ENCODE measurements around the gene SMNDC1. TPM values are rescaled to one million over a fixed set of nuclear protein-coding genes. Genes with fewer than 3 reads are reported as not detected.

Gene SMNDC1
- total and polyA plus RNA-seq, 3 experiments from 2014 or later = 17.7 to 60.1 (median 54.9) TPM

DNA sequence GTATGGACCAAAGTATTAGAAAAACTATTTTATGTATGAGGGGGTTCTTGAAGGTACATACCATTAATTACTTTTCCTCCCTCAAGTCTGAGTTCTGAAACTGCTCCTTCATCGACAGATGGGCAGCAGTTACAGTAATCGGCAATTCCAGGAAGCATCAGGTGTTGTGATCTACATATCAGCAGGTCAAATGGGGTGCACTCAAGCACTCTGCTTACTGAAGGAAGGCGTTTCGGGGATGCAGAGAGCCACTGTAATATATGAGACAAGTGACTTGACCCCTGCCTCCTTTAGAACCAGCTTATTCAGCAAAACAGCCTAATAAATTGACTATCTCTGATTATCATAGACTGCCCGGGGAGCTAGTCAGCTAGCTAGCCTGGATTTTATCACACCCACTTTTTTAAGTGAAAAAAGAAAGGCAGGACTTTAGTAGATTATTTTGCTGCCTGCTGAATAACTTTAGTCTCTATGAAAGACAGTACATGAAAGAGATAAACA, 4.2 kb downstream of the SMNDC1 start:
- Mint-ChIP-seq H3K27ac (peak overlapping the region in 5 of 8 donors; percentile 11 to 80 (median 53)), H3K27me3 (peaks cover 0 to 4% of the 10 kb centered on the region in 2 donors), H3K4me1 (peaks cover 63 to 77% (median 72%) of the 10 kb centered on the region in 3 donors), H3K36me3 (peaks cover 6 to 85% (median 20%) of the 10 kb centered on the region in 3 donors), H3K4me3 (peak overlapping the region in 2 of 7 donors; percentile 1 to 62), H3K9me3 (no peaks in the 10 kb centered on the region)
- peaks cover 58% of the 10 kb centered on the region for H3K36me3 ChIP-seq (ENCODE audit: insufficient read depth, low read length)
- no peaks in the 10 kb centered on the region for H3K27me3 ChIP-seq (ENCODE audit: insufficient read depth, low read length, poor library complexity, severe bottlenecking)
- H3K4me3 ChIP-seq (ENCODE audit: low read length) = no peak overlapping the region
- no peak overlapping the region for H3K27ac ChIP-seq (ENCODE audit: low read depth, low read length)
- no peak for DNase-seq
- H3K9me3 ChIP-seq (ENCODE audit: low read length) = no peaks in the 10 kb centered on the region
- H3K4me1 ChIP-seq (ENCODE audit: insufficient read depth, low read length) = peaks cover 45% of the 10 kb centered on the region
- ChIA-PET POLR2A (no interaction called here), CTCF (interaction anchor here (1.0 kb wide), 1 partner anchor 163 kb away, joined by 5 read pairs; no protein-coding TSS in a partner anchor)

DNA sequence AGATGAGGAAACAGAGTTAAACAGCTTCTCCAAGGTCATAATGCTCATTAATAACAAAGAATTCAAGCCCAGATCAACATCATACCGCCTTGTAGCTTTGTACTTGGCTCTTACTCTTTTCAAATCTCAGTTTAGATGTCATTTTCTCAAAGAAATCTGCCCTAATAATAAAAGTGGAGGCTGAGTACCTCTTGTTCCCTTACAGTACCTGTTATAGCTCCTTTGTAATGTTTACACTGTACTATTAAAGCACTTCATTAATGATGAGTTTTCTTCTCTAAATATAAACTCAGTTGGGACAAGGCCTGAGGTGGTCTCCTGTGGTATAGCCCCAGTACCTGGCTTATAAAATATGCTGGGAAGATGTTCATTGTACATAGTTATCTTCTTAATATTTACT, 7.8 kb downstream of the SMNDC1 start:
- no peak overlapping the region for H3K27ac ChIP-seq (ENCODE audit: low read depth, low read length)
- no peaks in the 10 kb centered on the region for H3K27me3 Mint-ChIP-seq
- H3K4me3 Mint-ChIP-seq = no peak overlapping the region
- H3K27ac Mint-ChIP-seq = peak overlapping the region in 3 of 8 donors; percentile 5 to 42 (median 20)
- H3K36me3 Mint-ChIP-seq = peaks cover 13 to 95% (median 23%) of the 10 kb centered on the region in 3 donors
- ChIA-PET CTCF (interaction anchor here (1.4 to 1.9 kb wide), 2 partner anchors 11 to 18 kb away, joined by 3 to 6 read pairs; no protein-coding TSS in a partner anchor), POLR2A (interaction anchor here (1.4 kb wide), 1 partner anchor 8 kb away, joined by 3 read pairs; no protein-coding TSS in a partner anchor)
- peaks cover 23% of the 10 kb centered on the region for H3K4me1 ChIP-seq (ENCODE audit: insufficient read depth, low read length)
- H3K9me3 ChIP-seq (ENCODE audit: low read length) = no peaks in the 10 kb centered on the region
- no peak overlapping the region for H3K4me3 ChIP-seq (ENCODE audit: low read length)
- H3K9me3 Mint-ChIP-seq = no peaks in the 10 kb centered on the region
- H3K4me1 Mint-ChIP-seq = peaks cover 39 to 44% (median 44%) of the 10 kb centered on the region in 3 donors
- DNase-seq = no peak
- no peaks in the 10 kb centered on the region for H3K27me3 ChIP-seq (ENCODE audit: insufficient read depth, low read length, poor library complexity, severe bottlenecking)
- H3K36me3 ChIP-seq (ENCODE audit: insufficient read depth, low read length) = peaks cover 67% of the 10 kb centered on the region

DNA sequence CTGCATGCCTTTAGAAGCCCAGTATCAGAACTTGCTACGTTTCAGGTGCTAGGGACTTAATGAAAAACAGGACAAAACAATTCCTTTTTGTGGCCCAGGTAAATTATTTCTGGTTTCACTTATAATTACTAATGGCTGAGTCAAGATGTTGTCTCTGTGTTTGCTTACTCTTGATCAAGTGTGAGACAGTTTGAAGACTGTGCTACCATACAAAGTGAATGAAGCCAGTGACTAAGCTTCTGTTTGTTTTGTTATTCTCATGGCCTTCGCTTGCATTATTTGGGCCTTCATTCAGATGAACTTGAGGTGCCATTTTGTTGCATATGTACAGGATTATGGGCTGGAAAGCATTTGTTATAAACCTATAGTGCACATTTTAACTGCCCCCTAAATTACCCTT, 17.9 kb downstream of the SMNDC1 start:
- ChIA-PET POLR2A (no interaction called here), CTCF (interaction anchor here (1.5 kb wide), 1 partner anchor 181 kb away, joined by 3 read pairs; no protein-coding TSS in a partner anchor)
- Mint-ChIP-seq H3K4me3 (no peak overlapping the region), H3K36me3 (peaks cover 0 to 78% (median 5%) of the 10 kb centered on the region in 3 donors), H3K9me3 (no peaks in the 10 kb centered on the region), H3K4me1 (peaks cover 0 to 3% (median 0%) of the 10 kb centered on the region in 3 donors), H3K27me3 (no peaks in the 10 kb centered on the region), H3K27ac (peak overlapping the region in 1 of 8 donors; percentile 44)
- no peaks in the 10 kb centered on the region for H3K36me3 ChIP-seq (ENCODE audit: insufficient read depth, low read length)
- no peaks in the 10 kb centered on the region for H3K9me3 ChIP-seq (ENCODE audit: low read length)
- no peak overlapping the region for H3K4me3 ChIP-seq (ENCODE audit: low read length)
- H3K27ac ChIP-seq (ENCODE audit: low read depth, low read length) = no peak overlapping the region
- no peaks in the 10 kb centered on the region for H3K27me3 ChIP-seq (ENCODE audit: insufficient read depth, low read length, poor library complexity, severe bottlenecking)
- no peaks in the 10 kb centered on the region for H3K4me1 ChIP-seq (ENCODE audit: insufficient read depth, low read length)
- DNase-seq = no peak

DNA sequence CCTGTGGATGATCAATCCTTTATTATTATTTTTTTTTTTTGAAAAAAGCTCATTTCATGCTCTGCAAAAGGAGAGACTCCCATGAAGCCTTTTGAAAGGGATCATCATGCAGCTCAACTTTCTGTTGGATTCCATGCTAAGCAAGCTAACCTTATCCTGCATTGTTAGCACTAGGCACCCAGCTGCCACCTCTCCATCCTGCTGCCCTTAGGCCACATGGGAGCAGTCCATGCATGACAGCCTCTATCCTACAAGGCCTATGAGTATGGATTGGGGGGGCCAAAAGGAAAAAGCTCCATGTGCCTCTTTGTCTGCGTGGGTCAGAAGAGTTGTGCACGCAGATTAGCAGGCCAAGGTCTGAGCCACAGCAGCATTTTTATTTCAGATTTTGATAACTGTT, 19.2 kb downstream of the SMNDC1 start:
- CTCF ChIA-PET = interaction anchor here (1.2 to 1.8 kb wide), 5 partner anchors 9 to 148 kb away, joined by 3 to 6 read pairs (median 4); no protein-coding TSS in a partner anchor

DNA sequence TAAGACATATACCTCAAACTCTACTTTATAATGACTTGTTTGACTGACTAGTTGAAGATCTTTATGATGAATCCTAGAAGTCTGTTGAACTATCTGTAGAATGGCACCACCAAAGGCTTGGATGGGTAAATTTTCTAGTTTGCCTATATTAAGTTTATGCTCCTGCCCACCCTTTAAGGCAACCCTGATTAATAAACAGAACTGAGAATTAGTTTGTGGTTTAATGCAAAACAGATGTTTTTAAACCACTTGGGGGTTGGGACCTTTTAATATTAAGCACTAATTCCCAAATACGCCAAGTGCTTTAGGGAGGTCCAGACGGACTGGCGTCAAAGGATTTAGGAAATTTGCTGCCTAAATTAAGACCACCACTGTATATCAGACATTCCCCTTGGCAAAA, 20.5 kb downstream of the SMNDC1 start:
- Mint-ChIP-seq H3K27me3 (no peaks in the 10 kb centered on the region), H3K4me1 (peaks cover 3 to 6% (median 3%) of the 10 kb centered on the region in 3 donors), H3K27ac (peak overlapping the region in 1 of 8 donors; percentile 45), H3K36me3 (peaks cover 0 to 72% (median 8%) of the 10 kb centered on the region in 3 donors), H3K4me3 (no peak overlapping the region), H3K9me3 (no peaks in the 10 kb centered on the region)
- no peak for DNase-seq
- H3K4me1 ChIP-seq (ENCODE audit: insufficient read depth, low read length) = peaks cover 2% of the 10 kb centered on the region
- H3K36me3 ChIP-seq (ENCODE audit: insufficient read depth, low read length) = peaks cover 4% of the 10 kb centered on the region
- H3K27me3 ChIP-seq (ENCODE audit: insufficient read depth, low read length, poor library complexity, severe bottlenecking) = no peaks in the 10 kb centered on the region
- ChIA-PET POLR2A (interaction anchor here (1.5 kb wide), 1 partner anchor 76 kb away, joined by 4 read pairs; no protein-coding TSS in a partner anchor), CTCF (interaction anchor here (1.8 to 6.4 kb wide), 2 partner anchors 143 to 147 kb away, joined by 5 to 60 read pairs; no protein-coding TSS in a partner anchor)
- H3K4me3 ChIP-seq (ENCODE audit: low read length) = no peak overlapping the region
- H3K27ac ChIP-seq (ENCODE audit: low read depth, low read length) = no peak overlapping the region
- no peaks in the 10 kb centered on the region for H3K9me3 ChIP-seq (ENCODE audit: low read length)

More for the DNA sequence above, 19.2 kb downstream of the SMNDC1 start:
- no peaks in the 10 kb centered on the region for H3K27me3 ChIP-seq (ENCODE audit: insufficient read depth, low read length, poor library complexity, severe bottlenecking)
- Mint-ChIP-seq H3K27me3 (no peaks in the 10 kb centered on the region), H3K4me1 (peaks cover 0 to 3% (median 1%) of the 10 kb centered on the region in 3 donors), H3K4me3 (no peak overlapping the region), H3K27ac (no peak overlapping the region), H3K9me3 (no peaks in the 10 kb centered on the region), H3K36me3 (peaks cover 0 to 76% (median 8%) of the 10 kb centered on the region in 3 donors)
- no peak overlapping the region for H3K27ac ChIP-seq (ENCODE audit: low read depth, low read length)
- no peaks in the 10 kb centered on the region for H3K9me3 ChIP-seq (ENCODE audit: low read length)
- DNase-seq = no peak
- POLR2A ChIA-PET = no interaction called here
- H3K4me3 ChIP-seq (ENCODE audit: low read length) = no peak overlapping the region
- no peaks in the 10 kb centered on the region for H3K4me1 ChIP-seq (ENCODE audit: insufficient read depth, low read length)
- H3K36me3 ChIP-seq (ENCODE audit: insufficient read depth, low read length) = no peaks in the 10 kb centered on the region

DNA sequence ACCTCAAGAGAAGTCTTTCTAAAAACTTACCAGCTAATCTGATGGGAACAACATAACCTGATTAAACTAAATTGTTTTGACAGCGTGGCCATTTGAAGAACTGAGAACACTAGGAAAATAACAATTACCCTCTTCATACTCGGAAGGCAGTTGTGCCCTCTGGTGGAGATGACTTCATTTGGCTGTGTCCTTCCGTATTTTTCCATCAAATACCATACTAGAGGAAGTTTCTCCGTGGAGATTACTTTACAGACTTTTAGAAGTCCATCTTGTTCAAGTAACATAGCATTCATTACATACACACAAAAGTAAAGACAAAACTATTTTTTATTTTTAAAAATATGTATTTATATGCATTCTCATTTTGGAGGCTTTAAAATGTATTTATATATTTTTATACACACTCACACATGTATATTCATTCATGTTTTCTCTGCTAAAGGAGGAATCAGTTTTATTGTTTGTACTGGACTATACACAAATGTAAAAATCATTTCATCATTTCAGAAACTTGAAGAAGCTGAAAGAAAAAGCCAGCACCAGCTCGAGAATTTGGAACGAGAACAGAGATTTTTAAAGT, 25.2 kb downstream of the SMNDC1 start:
- POLR2A ChIA-PET = interaction anchor here (0.5 kb wide), 1 partner anchor 81 kb away, joined by 3 read pairs; no protein-coding TSS in a partner anchor
- H3K27me3 Mint-ChIP-seq = no peaks in the 10 kb centered on the region
- H3K4me3 ChIP-seq (ENCODE audit: low read length) = no peak overlapping the region
- CTCF ChIA-PET = interaction anchor here (0.8 to 6.4 kb wide), 15 partner anchors 9 to 395 kb away, joined by 3 to 60 read pairs (median 3); partner anchors contain the start of gene MXI1
- H3K9me3 Mint-ChIP-seq = no peaks in the 10 kb centered on the region
- peaks cover 4% of the 10 kb centered on the region for H3K36me3 ChIP-seq (ENCODE audit: insufficient read depth, low read length)
- peaks cover 0 to 35% (median 5%) of the 10 kb centered on the region in 3 donors for H3K36me3 Mint-ChIP-seq
- no peak overlapping the region for H3K4me3 Mint-ChIP-seq
- DNase-seq = peak in 4 of 5 donors; percentile 21 to 57 (median 36)
- no peaks in the 10 kb centered on the region for H3K9me3 ChIP-seq (ENCODE audit: low read length)
- H3K27me3 ChIP-seq (ENCODE audit: insufficient read depth, low read length, poor library complexity, severe bottlenecking) = no peaks in the 10 kb centered on the region
- no peak overlapping the region for H3K27ac ChIP-seq (ENCODE audit: low read depth, low read length)
- peaks cover 11% of the 10 kb centered on the region for H3K4me1 ChIP-seq (ENCODE audit: insufficient read depth, low read length)
- H3K4me1 Mint-ChIP-seq = peaks cover 20 to 29% (median 26%) of the 10 kb centered on the region in 3 donors
- no peak overlapping the region for H3K27ac Mint-ChIP-seq

DNA sequence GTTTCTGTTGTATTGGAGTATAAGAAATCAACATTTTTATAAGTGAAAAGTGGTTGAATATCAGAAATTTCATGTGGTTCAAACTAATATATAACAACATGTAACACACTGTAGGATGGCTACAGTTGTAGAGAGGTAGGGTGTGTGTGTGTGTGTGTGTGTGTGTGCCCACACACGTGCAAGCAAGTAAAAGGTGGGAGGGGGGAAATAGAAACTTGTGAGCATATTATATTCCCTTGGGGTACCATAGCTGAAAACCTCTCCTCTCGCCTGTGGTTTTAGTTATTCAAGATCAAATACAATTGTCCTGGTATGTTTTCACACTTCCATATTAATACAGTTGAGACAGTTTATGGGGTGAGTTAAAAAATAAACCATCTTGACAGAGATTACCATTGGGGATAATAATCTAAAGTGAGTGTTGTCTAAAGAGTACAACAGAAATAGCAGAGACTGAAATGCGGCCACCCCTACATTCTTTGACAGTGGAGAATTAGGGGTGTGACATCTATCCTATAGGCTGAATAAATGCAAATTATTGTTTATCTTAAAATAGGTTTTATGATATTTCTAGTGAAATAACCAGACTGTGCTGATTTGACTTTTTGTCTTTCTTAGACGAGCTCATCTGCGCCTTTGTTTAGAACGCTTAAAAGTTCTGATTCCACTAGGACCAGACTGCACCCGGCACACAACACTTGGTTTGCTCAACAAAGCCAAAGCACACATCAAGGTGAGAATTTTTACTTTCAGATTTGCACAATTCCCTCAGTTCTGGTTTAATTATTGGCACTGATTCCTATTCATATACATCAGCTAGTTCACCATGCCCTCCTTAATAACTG, 25.9 kb downstream of the SMNDC1 start:
- DNase-seq = no peak
- Histone ChIP-seq H3K4me1 (ENCODE audit: insufficient read depth, low read length) (peaks cover 18% of the 10 kb centered on the region), H3K36me3 (ENCODE audit: insufficient read depth, low read length) (peaks cover 4% of the 10 kb centered on the region), H3K4me3 (ENCODE audit: low read length) (no peak overlapping the region), H3K27me3 (ENCODE audit: insufficient read depth, low read length, poor library complexity, severe bottlenecking) (no peaks in the 10 kb centered on the region), H3K27ac (ENCODE audit: low read depth, low read length) (no peak overlapping the region), H3K9me3 (ENCODE audit: low read length) (no peaks in the 10 kb centered on the region)
- Mint-ChIP-seq H3K27me3 (no peaks in the 10 kb centered on the region), H3K27ac (peak overlapping the region in 1 of 8 donors; percentile 75), H3K9me3 (no peaks in the 10 kb centered on the region), H3K36me3 (peaks cover 0 to 28% (median 5%) of the 10 kb centered on the region in 3 donors), H3K4me1 (peaks cover 26 to 35% (median 33%) of the 10 kb centered on the region in 3 donors), H3K4me3 (no peak overlapping the region)
- ChIA-PET CTCF (interaction anchor here (0.8 to 6.4 kb wide), 15 partner anchors 8 to 395 kb away, joined by 3 to 60 read pairs (median 4); partner anchors contain the start of gene MXI1), POLR2A (interaction anchor here (0.5 kb wide), 1 partner anchor 80 kb away, joined by 3 read pairs; no protein-coding TSS in a partner anchor)
